ENCODE results near the gene LIPT2. TPM values are rescaled to one million over a fixed set of nuclear protein-coding genes. Genes with fewer than 3 reads are reported as not detected.
A peak's percentile ranks its signal among the peaks of the same experiment; 100 is the strongest.

The LIPT2 gene
- total RNA-seq, 4 donors from 2014 or later, result 13.8 to 25.8 (median 16.3) TPM

GRCh38 chr11:74485868-74486267, 7.7 kb downstream of the LIPT2 start:
- Histone ChIP-seq H3K27me3 (no peaks in the 10 kb centered on the region), H3K4me1 (no peaks in the 10 kb centered on the region), H3K9me3 (no peaks in the 10 kb centered on the region), H3K36me3 (no peaks in the 10 kb centered on the region), H3K4me3 (replicated peaks in 1 of 3) (no peak overlapping the region), H3K27ac (no peak overlapping the region)
- WGBS, 2 donors, result 80 to 87% methylated on average over 2 of the region's 2 CpGs
- no peak for DNase-seq
- intact Hi-C loops (cut with DNase I), result no loop called here
- TF ChIP-seq CTCF (IDR thresholded peaks at IDR 0.05), result no peak

- no peaks in the 10 kb centered on the region for H3K4me1 ChIP-seq
- H3K36me3 ChIP-seq, result no peaks in the 10 kb centered on the region
- intact Hi-C loops (cut with DNase I), result no loop called here
- 46% methylated on average over 3 of the region's 3 CpGs for WGBS, 2 donors
- H3K9me3 ChIP-seq, result no peaks in the 10 kb centered on the region
- H3K4me3 ChIP-seq (replicated peaks in 1 of 3), result no peak overlapping the region
- no peaks in the 10 kb centered on the region for H3K27me3 ChIP-seq
- TF ChIP-seq CTCF (IDR thresholded peaks at IDR 0.05), result no peak
- TF ChIP-seq POLR2A (IDR thresholded peaks at IDR 0.05), result no peak
- H3K27ac ChIP-seq, result no peak overlapping the region
- peak in 1 of 2 donors; percentile 12 for DNase-seq
These were observed 12.7 kb downstream of the LIPT2 start for GRCh38 chr11:74480688-74481417.

- DNase-seq, result no peak
- intact Hi-C loops (cut with DNase I), result no loop called here
- no peaks in the 10 kb centered on the region for H3K36me3 ChIP-seq
- no peaks in the 10 kb centered on the region for H3K27me3 ChIP-seq
- H3K4me1 ChIP-seq, result peaks cover 0 to 2% of the 10 kb centered on the region in 2 donors
- no peaks in the 10 kb centered on the region for H3K9me3 ChIP-seq
- 53 to 70% methylated on average over 1 of the region's 1 CpG for WGBS, 2 donors
- H3K4me3 ChIP-seq (replicated peaks in 1 of 3), result no peak overlapping the region
- TF ChIP-seq CTCF (IDR thresholded peaks at IDR 0.05) (no peak), POLR2A (IDR thresholded peaks at IDR 0.05) (no peak)
- H3K27ac ChIP-seq, result no peak overlapping the region
These were observed 13.8 kb downstream of the LIPT2 start for GRCh38 chr11:74479732-74480123.

GRCh38 chr11:74478877-74479731, 14.4 kb downstream of the LIPT2 start:
- H3K4me3 ChIP-seq (replicated peaks in 1 of 3), result no peak overlapping the region
- WGBS, 2 donors, result 78 to 86% methylated on average over 10 of the region's 10 CpGs
- DNase-seq, result no peak
- H3K9me3 ChIP-seq, result no peaks in the 10 kb centered on the region
- H3K4me1 ChIP-seq, result peaks cover 0 to 8% of the 10 kb centered on the region in 2 donors
- intact Hi-C loops (cut with DNase I), result no loop called here
- TF ChIP-seq POLR2A (IDR thresholded peaks at IDR 0.05) (no peak), CTCF (IDR thresholded peaks at IDR 0.05) (no peak)
- H3K27me3 ChIP-seq, result no peaks in the 10 kb centered on the region
- H3K36me3 ChIP-seq, result no peaks in the 10 kb centered on the region
- H3K27ac ChIP-seq, result no peak overlapping the region

GRCh38 chr11:74476536-74476935, 17.0 kb downstream of the LIPT2 start:
- WGBS, 2 donors, result 82 to 96% methylated on average over 2 of the region's 2 CpGs
- intact Hi-C loops (cut with DNase I), result no loop called here
- Histone ChIP-seq H3K4me3 (replicated peaks in 1 of 3) (no peak overlapping the region), H3K27me3 (no peaks in the 10 kb centered on the region), H3K9me3 (no peaks in the 10 kb centered on the region), H3K4me1 (peaks cover 0 to 8% of the 10 kb centered on the region in 2 donors), H3K27ac (no peak overlapping the region), H3K36me3 (no peaks in the 10 kb centered on the region)
- DNase-seq, result no peak
- TF ChIP-seq CTCF (IDR thresholded peaks at IDR 0.05) (no peak), POLR2A (IDR thresholded peaks at IDR 0.05) (no peak)

Measured in thyroid gland (tissue), 4 donors.